ENCODE measurements around the gene CLCN7. TPM values are rescaled to one million over a fixed set of nuclear protein-coding genes. Genes with fewer than 3 reads are reported as not detected.

The CLCN7 gene
- total RNA-seq, 1 donor from 2014 or later, result 118 TPM

DNA sequence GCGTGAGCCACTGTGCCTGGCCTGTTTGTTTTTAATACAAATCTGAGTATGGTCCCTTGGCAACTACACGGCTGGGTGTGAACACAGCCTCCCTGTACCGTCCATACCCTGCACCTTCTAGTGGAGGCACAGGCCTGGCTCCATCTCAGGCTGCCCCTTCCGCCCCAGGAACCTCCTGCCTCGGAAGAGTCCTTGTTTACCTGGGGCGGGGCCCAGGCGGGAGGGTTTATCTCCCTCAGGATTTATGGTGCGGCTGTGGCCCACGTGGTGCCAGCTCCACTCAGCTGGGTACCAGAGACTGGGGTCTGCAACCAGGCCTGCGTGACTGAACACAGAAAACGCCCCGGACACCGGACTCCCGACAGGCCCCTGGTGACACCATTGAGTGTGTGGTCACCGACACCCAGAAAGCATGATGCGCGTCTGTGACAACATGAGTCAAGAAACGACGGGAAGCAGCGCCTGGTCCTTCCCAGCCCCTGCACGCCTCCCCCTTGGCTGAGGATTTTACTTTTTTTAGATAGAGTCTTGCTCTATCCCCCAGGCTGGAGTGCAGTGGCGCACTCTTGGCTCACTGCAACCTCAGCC is 79.3 kb downstream of the CLCN7 start:
- Mint-ChIP-seq H3K27me3 (ENCODE audit: unreplicated experiment) (peaks cover 2% of the 10 kb centered on the region), H3K36me3 (ENCODE audit: unreplicated experiment) (no peaks in the 10 kb centered on the region), H3K4me3 (ENCODE audit: unreplicated experiment) (no peak overlapping the region), H3K9me3 (ENCODE audit: unreplicated experiment) (no peaks in the 10 kb centered on the region), H3K4me1 (ENCODE audit: low read depth, unreplicated experiment) (peaks cover 3% of the 10 kb centered on the region), H3K27ac (ENCODE audit: unreplicated experiment) (no peak overlapping the region)
- TF ChIP-seq, protein P1, sequence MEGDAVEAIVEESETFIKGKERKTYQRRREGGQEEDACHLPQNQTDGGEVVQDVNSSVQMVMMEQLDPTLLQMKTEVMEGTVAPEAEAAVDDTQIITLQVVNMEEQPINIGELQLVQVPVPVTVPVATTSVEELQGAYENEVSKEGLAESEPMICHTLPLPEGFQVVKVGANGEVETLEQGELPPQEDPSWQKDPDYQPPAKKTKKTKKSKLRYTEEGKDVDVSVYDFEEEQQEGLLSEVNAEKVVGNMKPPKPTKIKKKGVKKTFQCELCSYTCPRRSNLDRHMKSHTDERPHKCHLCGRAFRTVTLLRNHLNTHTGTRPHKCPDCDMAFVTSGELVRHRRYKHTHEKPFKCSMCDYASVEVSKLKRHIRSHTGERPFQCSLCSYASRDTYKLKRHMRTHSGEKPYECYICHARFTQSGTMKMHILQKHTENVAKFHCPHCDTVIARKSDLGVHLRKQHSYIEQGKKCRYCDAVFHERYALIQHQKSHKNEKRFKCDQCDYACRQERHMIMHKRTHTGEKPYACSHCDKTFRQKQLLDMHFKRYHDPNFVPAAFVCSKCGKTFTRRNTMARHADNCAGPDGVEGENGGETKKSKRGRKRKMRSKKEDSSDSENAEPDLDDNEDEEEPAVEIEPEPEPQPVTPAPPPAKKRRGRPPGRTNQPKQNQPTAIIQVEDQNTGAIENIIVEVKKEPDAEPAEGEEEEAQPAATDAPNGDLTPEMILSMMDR (IDR thresholded peaks at IDR 0.05; ENCODE audit: partially characterized antibody, unreplicated experiment), result no peak
- no peak for DNase-seq

Other genes starting within 250 kb of the CLCN7 start
- not detected for gene TPSG1, start 249.8 kb downstream of the CLCN7 start, total RNA-seq (ENCODE audit: unreplicated experiment)
- not detected for gene TPSB2, start 244.8 kb downstream of the CLCN7 start, total RNA-seq (ENCODE audit: unreplicated experiment)
- gene TPSAB1, start 234.3 kb downstream of the CLCN7 start, total RNA-seq (ENCODE audit: unreplicated experiment), result not detected
- gene TPSD1, start 219.0 kb downstream of the CLCN7 start, total RNA-seq (ENCODE audit: unreplicated experiment), result not detected
- 256 TPM for gene UBE2I, start 165.4 kb downstream of the CLCN7 start, total RNA-seq (ENCODE audit: unreplicated experiment)
- gene BAIAP3, start 141.4 kb downstream of the CLCN7 start, total RNA-seq (ENCODE audit: unreplicated experiment), result 26.7 TPM
- gene TSR3, start 123.2 kb downstream of the CLCN7 start, total RNA-seq (ENCODE audit: unreplicated experiment), result 52.5 TPM
- 50.5 TPM for gene GNPTG, start 123.1 kb downstream of the CLCN7 start, total RNA-seq (ENCODE audit: unreplicated experiment)
- 30.7 TPM for gene UNKL, start 60.3 kb downstream of the CLCN7 start, total RNA-seq (ENCODE audit: unreplicated experiment)
- gene UQCC4, start 54.3 kb downstream of the CLCN7 start, total RNA-seq (ENCODE audit: unreplicated experiment), result 10.4 TPM
- not detected for gene PERCC1, start 44.0 kb downstream of the CLCN7 start, total RNA-seq (ENCODE audit: unreplicated experiment)
- gene CCDC154, start 30.5 kb downstream of the CLCN7 start, total RNA-seq (ENCODE audit: unreplicated experiment), result 4.2 TPM
- 2.2 TPM for gene PTX4, start 13.9 kb upstream of the CLCN7 start, total RNA-seq (ENCODE audit: unreplicated experiment)
- 101 TPM for gene TELO2, start 18.3 kb upstream of the CLCN7 start, total RNA-seq (ENCODE audit: unreplicated experiment)
- gene TMEM204, start 58.6 kb upstream of the CLCN7 start, total RNA-seq (ENCODE audit: unreplicated experiment), result 0.22 TPM
- gene IFT140, start 137.0 kb upstream of the CLCN7 start, total RNA-seq (ENCODE audit: unreplicated experiment), result 33.4 TPM
- 52.4 TPM for gene CRAMP1, start 137.3 kb upstream of the CLCN7 start, total RNA-seq (ENCODE audit: unreplicated experiment)
- gene JPT2, start 203.3 kb upstream of the CLCN7 start, total RNA-seq (ENCODE audit: unreplicated experiment), result 72.9 TPM
- gene MAPK8IP3, start 231.2 kb upstream of the CLCN7 start, total RNA-seq (ENCODE audit: unreplicated experiment), result 281 TPM